HepG2 (cell line): ENCODE data around the gene DYSF. TPM values are rescaled to one million over a fixed set of nuclear protein-coding genes. Genes with fewer than 3 reads are reported as not detected.

ENCODE experiments used
- ATAC-seq: fragments of 200-7000 bp; cut with Tn5 transposase; 3 replicates; pipeline ENCODE4 v1.9.1; 2020; ENCODE audit warnings: mild to moderate bottlenecking, moderate library complexity
- BruUV-seq: library from RNA; stranded (reverse); fragments of 400-500 nt; replicated peaks from 2 replicates; lab custom pipeline; 2021; lab: Mats Ljungman, UMichigan
- CTCF ChIA-PET: fragments of 300-600 bp; formaldehyde crosslinking; extraction: SDS; loops from one replicate; lab custom pipeline; 2021; ENCODE audit warnings: low total read pairs, inconsistent platforms, low intra/inter-chr PET ratio; lab: Yijun Ruan, JAX
- POLR2A ChIA-PET: fragments of 350-600 bp; sonication (Branson Sonifier 250); formaldehyde crosslinking; loops from one replicate; lab custom pipeline; 2020; ENCODE audit warnings: antibody characterized with exemption, inconsistent platforms; lab: Yijun Ruan, JAX
- DNase-seq: peaks from one replicate; pipeline ENCODE4 v3.0.0-alpha.2; 2015; ENCODE audit warnings: low spot score
- FAIRE-seq: peaks from 3 replicates; lab custom pipeline; 2011; peaks lifted over from hg19 to GRCh38; lab: Jason Lieb, UNC
- H2AFZ ChIP-seq: one replicate; pipeline ENCODE4 v1.6.1; 2011; ENCODE audit warnings: low read length, inconsistent platforms
- H3K27ac ChIP-seq: fragments of 300-600 bp; 3 replicates; pipeline ENCODE4 v1.8.0; 2011; ENCODE audit warnings: mixed run types, mild to moderate bottlenecking, mixed read lengths, low read length, inconsistent platforms; ENCODE audit not compliant: insufficient read depth; ENCODE audit errors: extremely low read length
- H3K27me3 ChIP-seq, 2 experiments: fragments of 200-600 bp in 1 of 2; 2 replicates in 1 of 2; 3 replicates in 1 of 2; pipeline versions ENCODE4 v1.6.0 to v1.8.0; 2011; ENCODE audit warnings: low read length in 2 of 2, mild to moderate bottlenecking in 2 of 2, moderate library complexity in 2 of 2, inconsistent platforms in 1 of 2; ENCODE audit not compliant: insufficient read depth in 2 of 2, control insufficient read depth in 1 of 2
- H3K36me3 ChIP-seq, 2 experiments: fragments of 200-600 bp in 1 of 2; replicated peaks in 1 of 2; 2 replicates in 1 of 2; 3 replicates in 1 of 2; pipeline versions ENCODE4 v1.5.1 to v1.8.0; 2011; ENCODE audit warnings: low read length in 2 of 2, inconsistent platforms in 1 of 2; ENCODE audit not compliant: insufficient read depth in 2 of 2, control insufficient read depth in 1 of 2
- H3K4me1 ChIP-seq: 2 replicates; pipeline ENCODE4 v1.5.1; 2012; ENCODE audit warnings: low read length, inconsistent platforms; ENCODE audit not compliant: insufficient read depth
- H3K4me2 ChIP-seq: 2 replicates; pipeline ENCODE4 v1.6.0; 2011; ENCODE audit warnings: low read depth, low read length, inconsistent platforms
- H3K4me3 ChIP-seq, 3 experiments: fragments of 200-600 bp in 1 of 3; sonication (generic), shearing (Covaris generic) in 1 of 3; replicated peaks in 1 of 3; 2 replicates each; pipeline ENCODE4 v1.5.1; 2011 to 2016; ENCODE audit warnings: low read length in 3 of 3, inconsistent platforms in 2 of 3, low read depth in 2 of 3, mild to moderate bottlenecking in 2 of 3, control low read depth in 1 of 3, mixed read lengths in 1 of 3; ENCODE audit not compliant: insufficient read depth in 1 of 3
- H3K79me2 ChIP-seq: one replicate; pipeline ENCODE4 v1.6.1; 2011; ENCODE audit warnings: low read length, inconsistent platforms; ENCODE audit not compliant: insufficient read depth
- H3K9ac ChIP-seq: 2 replicates; pipeline ENCODE4 v1.6.0; 2011; ENCODE audit warnings: mild to moderate bottlenecking, low read depth, low read length, inconsistent platforms; ENCODE audit not compliant: insufficient read depth
- H3K9me3 ChIP-seq: 2 replicates; pipeline ENCODE4 v1.5.1; 2012; ENCODE audit warnings: mild to moderate bottlenecking, low read length
- H4K20me1 ChIP-seq: 2 replicates; pipeline ENCODE4 v1.6.0; 2011; ENCODE audit warnings: inconsistent platforms, mild to moderate bottlenecking, low read length, moderate library complexity; ENCODE audit not compliant: insufficient read depth
- CHCHD3 ChIP-seq: sonication (generic); formaldehyde crosslinking; IDR thresholded peaks from 2 replicates; pipeline ENCODE4 v1.8.0; 2022; ENCODE audit warnings: mild to moderate bottlenecking, missing genetic modification reagents, moderate library complexity
- GATA4 ChIP-seq: sonication (generic); IDR thresholded peaks from 2 replicates; pipeline ENCODE4 v1.6.1; 2016; ENCODE audit warnings: antibody characterized with exemption, low read depth, borderline replicate concordance
- THAP7 ChIP-seq: sonication (generic); formaldehyde crosslinking; IDR thresholded peaks from 2 replicates; pipeline ENCODE4 v1.8.1; 2023; ENCODE audit warnings: mild to moderate bottlenecking, missing genetic modification reagents
- YEATS4 ChIP-seq: sonication (generic); formaldehyde crosslinking; IDR thresholded peaks from 2 replicates; pipeline ENCODE4 v1.4.0; 2020; ENCODE audit warnings: missing genetic modification reagents, borderline replicate concordance
- ZNF382 ChIP-seq: sonication (generic); formaldehyde crosslinking; IDR thresholded peaks from 2 replicates; pipeline ENCODE4 v1.5.0; 2020; ENCODE audit warnings: missing genetic modification reagents, mild to moderate bottlenecking, borderline replicate concordance
- ZNF549 ChIP-seq: sonication (generic); formaldehyde crosslinking; IDR thresholded peaks from 2 replicates; pipeline ENCODE4 v1.5.0; 2020; ENCODE audit warnings: missing genetic modification reagents
- ZNF749 ChIP-seq: sonication (generic); formaldehyde crosslinking; IDR thresholded peaks from 2 replicates; pipeline ENCODE4 v1.8.0; 2022; ENCODE audit warnings: mild to moderate bottlenecking, missing genetic modification reagents, moderate library complexity, borderline replicate concordance
- ZNF839 ChIP-seq: sonication (generic); formaldehyde crosslinking; IDR thresholded peaks from 2 replicates; pipeline ENCODE4 v1.4.0; 2020; ENCODE audit warnings: missing genetic modification reagents, mild to moderate bottlenecking, borderline replicate concordance
- WGBS: methylation state at CpG from one replicate; pipeline ENCODE4 v1.1.6; 2017; ENCODE audit warnings: low lambda C conversion rate; 5-methylcytosine and 5-hydroxymethylcytosine counted together
- in situ Hi-C: cut with HindIII; loops from 2 replicates; pipeline ENCODE4 v1.10.0; 2017; ENCODE audit warnings: low pct_unique_long_range_greater_than_20kb; ENCODE audit not compliant: extremely low pct_ligation_motif_present
- intact Hi-C: fragments of 100-400 bp; cut with micrococcal nuclease; formaldehyde crosslinking; loops from one replicate; pipeline ENCODE4 v1.10.0; 2022; ENCODE audit not compliant: unreplicated experiment
- polyA plus RNA-seq, 8 experiments: library from polyadenylated mRNA; depleted of rRNA in 3 of 8; stranded (reverse) in 7 of 8; unstranded in 1 of 8; fragments of >200 nt; fragmentation: Illumina TruSeq in 4 of 8; extraction: Trizol in 4 of 8; gene quantifications; 2 replicates each; pipeline versions ENCODE4 v1.2.1 to v1.2.3, GENCODE V29; 2011 to 2016; ENCODE audit warnings: low read depth in 4 of 8, missing spikeins in 1 of 8, mixed read lengths in 1 of 8; ENCODE audit not compliant: insufficient read depth in 1 of 8
- total RNA-seq, 5 experiments: library from RNA; depleted of rRNA; stranded (reverse); fragments of >200 nt; fragmentation: Illumina TruSeq; extraction: Trizol; gene quantifications; 2 replicates each; pipeline ENCODE4 v1.2.3, GENCODE V29; 2016; ENCODE audit warnings: low read depth in 1 of 5
- TF ChIP-seq, protein P1 (sequence below): sonication (generic); formaldehyde crosslinking; IDR thresholded peaks from 2 replicates; pipeline ENCODE4 v1.5.0; 2020; ENCODE audit warnings: mild to moderate bottlenecking, missing genetic modification reagents, borderline replicate concordance

DYSF gene
- total and polyA plus RNA-seq, 2 of the 13 experiments (the other 11 are each of a cell fraction or from before 2014, with no cell fraction given): 0.15 to 2.4 TPM

GRCh38 chr2:71689968-71690834 lies 236.8 kb downstream of the DYSF start:
- Histone ChIP-seq H2AFZ (no peak overlapping the region), H3K9me3 (no peaks in the 10 kb centered on the region), H3K27ac (no peak overlapping the region), H3K4me3 (no peak overlapping the region), H3K9ac (no peak overlapping the region), H3K27me3 (peaks cover 0 to 29% of the 10 kb centered on the region in 2 experiments), H3K36me3 (no peaks in the 10 kb centered on the region), H3K4me2 (no peak overlapping the region), H3K4me1 (no peaks in the 10 kb centered on the region), H4K20me1 (no peaks in the 10 kb centered on the region), H3K79me2 (no peaks in the 10 kb centered on the region)
- ChIA-PET CTCF (no interaction called here), POLR2A (no interaction called here)
- in situ Hi-C loops (no loop called here), intact Hi-C loops (no loop called here)
- WGBS: 72% methylated on average over 21 of the region's 21 CpGs
- no peak for TF ChIP-seq ZNF382 (CRISPR knock-in tag)
- no peak for TF ChIP-seq YEATS4 (CRISPR knock-in tag)
- TF ChIP-seq, protein P1, sequence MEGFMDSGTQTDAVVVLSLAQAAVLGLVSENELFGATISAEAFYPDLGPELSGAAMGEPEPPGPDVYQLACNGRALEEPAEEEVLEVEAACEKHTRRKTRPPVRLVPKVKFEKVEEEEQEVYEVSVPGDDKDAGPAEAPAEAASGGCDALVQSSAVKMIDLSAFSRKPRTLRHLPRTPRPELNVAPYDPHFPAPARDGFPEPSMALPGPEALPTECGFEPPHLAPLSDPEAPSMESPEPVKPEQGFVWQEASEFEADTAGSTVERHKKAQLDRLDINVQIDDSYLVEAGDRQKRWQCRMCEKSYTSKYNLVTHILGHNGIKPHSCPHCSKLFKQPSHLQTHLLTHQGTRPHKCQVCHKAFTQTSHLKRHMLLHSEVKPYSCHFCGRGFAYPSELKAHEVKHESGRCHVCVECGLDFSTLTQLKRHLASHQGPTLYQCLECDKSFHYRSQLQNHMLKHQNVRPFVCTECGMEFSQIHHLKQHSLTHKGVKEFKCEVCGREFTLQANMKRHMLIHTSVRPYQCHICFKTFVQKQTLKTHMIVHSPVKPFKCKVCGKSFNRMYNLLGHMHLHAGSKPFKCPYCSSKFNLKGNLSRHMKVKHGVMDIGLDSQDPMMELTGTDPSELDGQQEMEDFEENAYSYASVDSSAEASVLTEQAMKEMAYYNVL (CRISPR knock-in tag): no peak
- TF ChIP-seq ZNF749 (CRISPR knock-in tag): no peak
- TF ChIP-seq ZNF549 (CRISPR knock-in tag): no peak
- no peak for TF ChIP-seq THAP7 (CRISPR knock-in tag)
- no peak for TF ChIP-seq ZNF839 (CRISPR knock-in tag)
- TF ChIP-seq GATA4: no peak
- TF ChIP-seq CHCHD3 (CRISPR knock-in tag): no peak
- BruUV-seq: no TSS peak
- FAIRE-seq (no peak), ATAC-seq (no peak), DNase-seq (no peak)
